GM12878 (cell line): ENCODE results near the gene RARB.

ENCODE experiments used
- BCL11A ChIP-seq: IDR thresholded peaks from 2 replicates; pipeline ENCODE4 v1.6.1; 2011; ENCODE audit warnings: low read depth, low read length
- EP300 ChIP-seq, 2 experiments: fragments of 150-350 bp in 1 of 2; IDR thresholded peaks; 2 replicates each; pipeline ENCODE4 v1.6.1; 2011 to 2012; ENCODE audit warnings: low read depth in 2 of 2, low read length in 2 of 2, borderline replicate concordance in 1 of 2, improper control_type of control experiment in 1 of 2, inconsistent platforms in 1 of 2; ENCODE audit not compliant: control insufficient read depth in 1 of 2
- HDAC6 ChIP-seq: fragments of 200-600 bp; sonication (generic); IDR thresholded peaks from one replicate; pipeline ENCODE4 v1.8.0; 2017; ENCODE audit warnings: antibody characterized with exemption; ENCODE audit not compliant: unreplicated experiment
- POLR2A ChIP-seq: IDR thresholded peaks from 2 replicates; pipeline ENCODE4 v1.6.1; 2011; ENCODE audit warnings: low read depth, mild to moderate bottlenecking, low read length
- YY1 ChIP-seq: IDR thresholded peaks from 2 replicates; pipeline ENCODE4 v1.6.1; 2011; ENCODE audit warnings: low read depth, mild to moderate bottlenecking, low read length
- TF ChIP-seq, protein P1 (sequence below), 3 experiments: IDR thresholded peaks in 2 of 3; conservative IDR thresholded peaks in 1 of 3; 2 replicates each; pipeline ENCODE4 v1.5.1; 2011; ENCODE audit warnings: low read depth in 3 of 3, low read length in 3 of 3, mild to moderate bottlenecking in 3 of 3, control low read depth in 2 of 3, moderate library complexity in 2 of 3, inconsistent platforms in 1 of 3, mixed read lengths in 1 of 3; ENCODE audit not compliant: control insufficient read depth in 2 of 3, insufficient read depth in 1 of 3; ENCODE audit errors: extremely low read depth in 1 of 3
- TF ChIP-seq, protein P2 (sequence below): fragments of 450-650 bp; conservative IDR thresholded peaks from 2 replicates; pipeline ENCODE4 v1.6.1; 2017; ENCODE audit warnings: mild to moderate bottlenecking, moderate library complexity

DNA sequence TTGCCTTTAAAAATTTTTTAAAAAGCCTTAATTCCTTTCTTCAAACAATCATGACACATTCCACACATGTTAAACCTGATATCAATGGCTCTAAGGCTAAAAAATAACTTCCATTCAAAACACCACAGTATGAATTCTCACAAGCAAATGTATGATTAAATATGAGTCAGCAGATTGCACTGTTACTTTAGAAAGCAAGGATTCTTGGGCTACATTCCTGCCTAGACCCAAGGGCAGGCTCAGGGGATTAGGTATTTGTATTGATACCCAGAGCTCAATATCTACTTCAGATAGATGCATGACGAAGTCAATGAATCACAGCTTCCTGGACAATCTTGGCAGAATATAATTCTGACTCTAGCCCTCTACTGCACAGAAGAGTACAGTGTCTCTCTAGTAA is 65.7 kb downstream of the RARB start:
- TF ChIP-seq, protein P1, sequence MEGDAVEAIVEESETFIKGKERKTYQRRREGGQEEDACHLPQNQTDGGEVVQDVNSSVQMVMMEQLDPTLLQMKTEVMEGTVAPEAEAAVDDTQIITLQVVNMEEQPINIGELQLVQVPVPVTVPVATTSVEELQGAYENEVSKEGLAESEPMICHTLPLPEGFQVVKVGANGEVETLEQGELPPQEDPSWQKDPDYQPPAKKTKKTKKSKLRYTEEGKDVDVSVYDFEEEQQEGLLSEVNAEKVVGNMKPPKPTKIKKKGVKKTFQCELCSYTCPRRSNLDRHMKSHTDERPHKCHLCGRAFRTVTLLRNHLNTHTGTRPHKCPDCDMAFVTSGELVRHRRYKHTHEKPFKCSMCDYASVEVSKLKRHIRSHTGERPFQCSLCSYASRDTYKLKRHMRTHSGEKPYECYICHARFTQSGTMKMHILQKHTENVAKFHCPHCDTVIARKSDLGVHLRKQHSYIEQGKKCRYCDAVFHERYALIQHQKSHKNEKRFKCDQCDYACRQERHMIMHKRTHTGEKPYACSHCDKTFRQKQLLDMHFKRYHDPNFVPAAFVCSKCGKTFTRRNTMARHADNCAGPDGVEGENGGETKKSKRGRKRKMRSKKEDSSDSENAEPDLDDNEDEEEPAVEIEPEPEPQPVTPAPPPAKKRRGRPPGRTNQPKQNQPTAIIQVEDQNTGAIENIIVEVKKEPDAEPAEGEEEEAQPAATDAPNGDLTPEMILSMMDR (IDR thresholded peaks at IDR 0.05 in 2 of 3, conservative IDR thresholded peaks at IDR 0.05 in 1 of 3; ENCODE audit: control insufficient read depth in 2 of 3, extremely low read depth in 1 of 3, insufficient read depth in 1 of 3, low read depth in 3 of 3, low read length in 3 of 3): no peak
- TF ChIP-seq BCL11A: no peak
- no peak for TF ChIP-seq YY1
- no peak for TF ChIP-seq HDAC6
- no peak for TF ChIP-seq EP300 (IDR thresholded peaks at IDR 0.05; ENCODE audit: borderline replicate concordance in 1 of 2, control insufficient read depth in 1 of 2, low read depth in 2 of 2, low read length in 2 of 2)
- TF ChIP-seq POLR2A: no peak
- TF ChIP-seq, protein P2, sequence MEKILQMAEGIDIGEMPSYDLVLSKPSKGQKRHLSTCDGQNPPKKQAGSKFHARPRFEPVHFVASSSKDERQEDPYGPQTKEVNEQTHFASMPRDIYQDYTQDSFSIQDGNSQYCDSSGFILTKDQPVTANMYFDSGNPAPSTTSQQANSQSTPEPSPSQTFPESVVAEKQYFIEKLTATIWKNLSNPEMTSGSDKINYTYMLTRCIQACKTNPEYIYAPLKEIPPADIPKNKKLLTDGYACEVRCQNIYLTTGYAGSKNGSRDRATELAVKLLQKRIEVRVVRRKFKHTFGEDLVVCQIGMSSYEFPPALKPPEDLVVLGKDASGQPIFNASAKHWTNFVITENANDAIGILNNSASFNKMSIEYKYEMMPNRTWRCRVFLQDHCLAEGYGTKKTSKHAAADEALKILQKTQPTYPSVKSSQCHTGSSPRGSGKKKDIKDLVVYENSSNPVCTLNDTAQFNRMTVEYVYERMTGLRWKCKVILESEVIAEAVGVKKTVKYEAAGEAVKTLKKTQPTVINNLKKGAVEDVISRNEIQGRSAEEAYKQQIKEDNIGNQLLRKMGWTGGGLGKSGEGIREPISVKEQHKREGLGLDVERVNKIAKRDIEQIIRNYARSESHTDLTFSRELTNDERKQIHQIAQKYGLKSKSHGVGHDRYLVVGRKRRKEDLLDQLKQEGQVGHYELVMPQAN: no peak
